ENCODE measurements around the gene SIAE. TPM values are rescaled to one million over a fixed set of nuclear protein-coding genes. Genes with fewer than 3 reads are reported as not detected.
A peak's percentile ranks its signal among the peaks of the same experiment; 100 is the strongest.

Gene SIAE
- total RNA-seq, 1 donor from 2014 or later = 5.3 TPM

DNA sequence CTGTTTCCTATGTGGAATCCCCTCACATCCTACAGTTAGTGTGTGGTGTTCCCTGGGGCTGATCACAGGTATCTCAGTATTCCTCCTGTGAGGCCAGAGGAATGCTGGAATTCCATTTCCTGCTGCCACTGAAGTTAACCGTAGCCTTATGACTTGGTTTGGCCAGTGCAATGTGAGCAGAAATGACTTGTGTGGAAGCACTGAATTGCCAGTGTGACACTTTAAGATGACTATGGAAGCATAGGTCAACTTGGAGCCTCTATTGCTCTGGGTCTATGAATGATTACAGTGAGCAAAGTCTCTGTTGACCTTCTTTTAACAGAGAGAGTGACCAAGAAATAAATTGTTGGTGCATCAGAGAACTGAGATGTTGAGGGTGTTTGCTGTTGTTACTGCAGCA lies 34.4 kb downstream of the SIAE start:
- H3K4me3 Mint-ChIP-seq = no peak overlapping the region
- no peak for DNase-seq (ENCODE audit: low read depth, low spot score)

DNA sequence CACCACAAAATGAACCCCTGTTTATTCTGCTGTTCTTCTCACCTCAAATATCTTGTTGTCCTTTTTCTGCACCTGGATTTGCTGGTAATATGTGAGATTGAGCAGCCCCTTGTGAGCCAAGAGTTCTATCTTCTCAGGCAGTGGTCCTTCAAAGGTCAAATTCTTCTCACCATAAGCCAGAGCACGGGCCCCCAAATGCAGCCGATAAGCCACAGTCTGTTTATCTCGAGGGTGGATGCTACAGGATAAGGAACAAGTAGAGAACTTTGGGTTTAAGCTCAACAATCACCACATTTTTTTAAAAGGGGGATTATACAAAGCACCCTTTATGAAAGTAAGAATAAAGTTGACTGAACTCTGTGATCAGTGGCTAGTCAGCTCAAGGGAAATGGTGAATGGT lies 35.0 kb downstream of the SIAE start:
- Mint-ChIP-seq H3K27ac (ENCODE audit: unreplicated experiment) (no peak overlapping the region), H3K36me3 (ENCODE audit: low read depth) (peaks cover 13% of the 10 kb centered on the region), H3K4me1 (peaks cover 6% of the 10 kb centered on the region), H3K9me3 (no peaks in the 10 kb centered on the region), H3K27me3 (ENCODE audit: low read depth) (no peaks in the 10 kb centered on the region), H3K4me3 (no peak overlapping the region)
- no peak for TF ChIP-seq CTCF (conservative IDR thresholded peaks at IDR 0.05)
- no peak for DNase-seq (ENCODE audit: low read depth, low spot score)

More for the DNA sequence above, 34.4 kb downstream of the SIAE start:
- Mint-ChIP-seq H3K9me3 (no peaks in the 10 kb centered on the region), H3K27ac (ENCODE audit: unreplicated experiment) (no peak overlapping the region), H3K27me3 (ENCODE audit: low read depth) (no peaks in the 10 kb centered on the region), H3K4me1 (peaks cover 6% of the 10 kb centered on the region), H3K36me3 (ENCODE audit: low read depth) (peaks cover 13% of the 10 kb centered on the region)
- TF ChIP-seq CTCF (conservative IDR thresholded peaks at IDR 0.05) = no peak

GRCh38 chr11:124635932-124636331 lies 37.6 kb downstream of the SIAE start:
- peaks cover 13% of the 10 kb centered on the region for H3K36me3 Mint-ChIP-seq (ENCODE audit: low read depth)
- no peaks in the 10 kb centered on the region for H3K9me3 Mint-ChIP-seq

GRCh38 chr11:124633355-124633754 lies 40.2 kb downstream of the SIAE start:
- H3K27ac Mint-ChIP-seq (ENCODE audit: unreplicated experiment) = no peak overlapping the region
- no peak for DNase-seq (ENCODE audit: low read depth, low spot score)
- peak; percentile 46 for TF ChIP-seq CTCF (conservative IDR thresholded peaks at IDR 0.05)
- H3K4me1 Mint-ChIP-seq = peaks cover 1% of the 10 kb centered on the region
- H3K4me3 Mint-ChIP-seq = no peak overlapping the region
- peaks cover 7% of the 10 kb centered on the region for H3K36me3 Mint-ChIP-seq (ENCODE audit: low read depth)
- no peaks in the 10 kb centered on the region for H3K27me3 Mint-ChIP-seq (ENCODE audit: low read depth)
- H3K9me3 Mint-ChIP-seq = no peaks in the 10 kb centered on the region

More at GRCh38 chr11:124635932-124636331, 37.6 kb downstream of the SIAE start:
- Mint-ChIP-seq H3K4me1 (peaks cover 6% of the 10 kb centered on the region), H3K27ac (ENCODE audit: unreplicated experiment) (no peak overlapping the region), H3K27me3 (ENCODE audit: low read depth) (no peaks in the 10 kb centered on the region), H3K4me3 (no peak overlapping the region)
- no peak for TF ChIP-seq CTCF (conservative IDR thresholded peaks at IDR 0.05)
- DNase-seq (ENCODE audit: low read depth, low spot score) = no peak

GRCh38 chr11:124629961-124630360 lies 43.6 kb downstream of the SIAE start:
- H3K36me3 Mint-ChIP-seq (ENCODE audit: low read depth) = peaks cover 8% of the 10 kb centered on the region
- no peaks in the 10 kb centered on the region for H3K27me3 Mint-ChIP-seq (ENCODE audit: low read depth)
- H3K4me1 Mint-ChIP-seq = no peaks in the 10 kb centered on the region
- H3K27ac Mint-ChIP-seq (ENCODE audit: unreplicated experiment) = no peak overlapping the region
- H3K9me3 Mint-ChIP-seq = no peaks in the 10 kb centered on the region
- no peak for DNase-seq (ENCODE audit: low read depth, low spot score)
- no peak overlapping the region for H3K4me3 Mint-ChIP-seq
- no peak for TF ChIP-seq CTCF (conservative IDR thresholded peaks at IDR 0.05)

- Mint-ChIP-seq H3K4me1 (peaks cover 15% of the 10 kb centered on the region), H3K27ac (ENCODE audit: unreplicated experiment) (no peak overlapping the region), H3K4me3 (no peak overlapping the region), H3K36me3 (ENCODE audit: low read depth) (peaks cover 8% of the 10 kb centered on the region), H3K9me3 (no peaks in the 10 kb centered on the region), H3K27me3 (ENCODE audit: low read depth) (no peaks in the 10 kb centered on the region)
- TF ChIP-seq CTCF (conservative IDR thresholded peaks at IDR 0.05) = no peak
- no peak for DNase-seq (ENCODE audit: low read depth, low spot score)
These were observed 46.0 kb downstream of the SIAE start for GRCh38 chr11:124627546-124627945.
